ENCODE results near the gene HCFC1R1. TPM values are rescaled to one million over a fixed set of nuclear protein-coding genes. Genes with fewer than 3 reads are reported as not detected.

The HCFC1R1 gene
- polyA plus RNA-seq, 1 donor from 2014 or later: 26.2 TPM

DNA sequence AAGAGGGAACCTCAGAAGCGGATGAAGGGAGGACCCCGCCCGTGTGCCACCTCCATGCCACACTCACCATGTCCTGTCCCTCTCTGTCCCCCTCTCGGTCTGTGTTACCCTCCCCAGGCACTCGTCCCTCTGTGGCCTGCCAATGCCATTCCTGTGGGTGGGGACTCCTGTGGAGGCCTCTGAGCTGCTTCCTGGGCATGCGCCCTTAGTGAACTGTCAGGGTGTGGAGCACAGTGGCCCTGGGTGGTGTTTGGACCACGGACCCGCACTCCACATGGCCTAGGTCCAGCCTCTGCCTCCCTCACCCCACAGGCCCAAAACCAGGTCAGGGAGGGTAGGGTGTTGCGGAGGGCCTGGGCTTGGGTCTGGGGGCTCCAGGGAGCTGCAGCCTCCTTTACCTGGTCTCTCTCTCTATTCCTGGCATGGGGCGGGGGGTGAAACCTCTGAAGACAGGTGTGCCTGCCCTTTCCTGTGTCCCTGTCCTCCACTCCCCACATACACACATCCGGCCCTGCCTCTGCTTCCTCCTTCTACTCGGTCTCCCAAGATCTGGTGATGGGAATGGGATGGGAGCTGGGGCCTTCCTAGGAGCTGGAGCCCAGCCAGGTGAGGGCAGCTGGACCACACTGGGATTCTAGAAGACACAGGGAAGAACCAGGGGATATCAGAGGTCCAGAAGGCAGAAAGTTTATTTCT is 32.0 kb downstream of the HCFC1R1 start:
- Mint-ChIP-seq H3K4me1 (no peaks in the 10 kb centered on the region), H3K27me3 (no peaks in the 10 kb centered on the region), H3K27ac (no peak overlapping the region), H3K9me3 (no peaks in the 10 kb centered on the region), H3K4me3 (no peak overlapping the region), H3K36me3 (no peaks in the 10 kb centered on the region)

DNA sequence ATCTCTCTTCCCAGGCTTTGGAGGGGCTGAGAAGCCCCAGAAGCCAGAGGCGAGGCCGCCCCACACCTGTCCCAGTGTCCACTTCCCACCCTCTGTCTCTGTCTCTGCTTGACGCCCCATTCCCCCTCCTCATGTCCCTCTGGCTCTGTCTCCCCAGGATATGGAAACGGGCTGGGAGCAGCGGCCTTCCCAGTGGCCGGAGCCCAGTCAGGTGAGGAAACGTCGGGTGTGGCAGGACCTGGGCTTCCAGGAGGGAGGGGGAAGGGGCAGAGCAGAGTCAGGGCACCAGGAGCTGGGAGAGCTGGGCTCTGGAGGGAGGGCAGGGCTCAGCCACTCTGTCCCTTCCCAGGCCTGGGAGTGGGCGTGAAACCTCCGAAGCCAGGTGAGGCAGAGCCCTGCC is 32.9 kb downstream of the HCFC1R1 start:
- H3K9me3 Mint-ChIP-seq: no peaks in the 10 kb centered on the region
- H3K27me3 Mint-ChIP-seq: no peaks in the 10 kb centered on the region
- H3K36me3 Mint-ChIP-seq: no peaks in the 10 kb centered on the region
- no peak overlapping the region for H3K4me3 Mint-ChIP-seq
- no peak overlapping the region for H3K27ac Mint-ChIP-seq
- no peaks in the 10 kb centered on the region for H3K4me1 Mint-ChIP-seq

DNA sequence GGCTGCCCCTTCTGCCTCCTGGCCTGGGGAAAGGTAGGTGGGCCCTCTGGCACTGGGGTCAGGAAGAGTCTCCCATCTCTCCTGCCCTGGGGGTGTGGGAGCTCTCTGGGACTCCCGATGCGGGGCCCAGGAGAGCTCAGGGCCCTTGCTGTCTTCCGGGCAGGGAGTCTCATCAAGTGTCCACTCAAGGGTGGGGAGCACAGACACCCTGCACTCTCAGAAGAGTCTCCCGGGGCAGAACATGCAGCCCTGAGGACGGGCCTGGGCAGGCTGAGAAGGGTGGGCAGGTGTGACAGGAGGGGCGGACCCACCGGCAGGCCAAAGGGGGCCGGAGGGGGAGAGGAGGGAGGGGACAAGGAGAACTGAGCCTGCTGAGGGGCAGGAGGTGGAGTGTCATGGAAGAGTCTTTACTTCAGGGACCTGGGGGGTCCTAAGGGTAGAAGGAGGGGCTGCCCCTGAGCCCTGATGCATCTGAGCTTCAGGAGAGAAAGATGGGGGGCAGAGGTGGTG is 35.1 kb downstream of the HCFC1R1 start:
- Mint-ChIP-seq H3K27ac (no peak overlapping the region), H3K4me3 (no peak overlapping the region), H3K9me3 (no peaks in the 10 kb centered on the region), H3K27me3 (no peaks in the 10 kb centered on the region), H3K4me1 (peaks cover 0 to 4% (median 2%) of the 10 kb centered on the region in 3 donors), H3K36me3 (no peaks in the 10 kb centered on the region)

DNA sequence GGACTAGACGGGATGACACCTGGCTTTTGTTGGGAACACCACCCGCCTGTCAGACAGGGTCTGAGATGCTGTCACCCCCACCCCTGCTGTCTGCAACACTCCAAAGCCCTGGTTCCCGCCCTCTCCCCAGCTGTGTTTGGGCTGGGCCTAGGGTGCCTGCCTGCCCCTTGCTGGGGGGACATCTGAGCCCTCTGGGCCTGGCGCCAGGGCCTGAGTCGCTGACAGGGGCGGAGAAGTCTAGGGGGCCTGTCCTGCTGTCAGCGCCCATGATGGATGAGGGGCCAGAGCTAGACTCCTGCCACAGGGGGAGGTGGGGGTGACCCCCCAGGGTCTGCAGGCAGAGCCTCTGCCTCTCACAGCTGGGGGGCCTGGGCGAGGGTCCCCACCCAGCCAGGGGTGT is 35.9 kb downstream of the HCFC1R1 start:
- Mint-ChIP-seq H3K4me3 (no peak overlapping the region), H3K27me3 (no peaks in the 10 kb centered on the region), H3K27ac (no peak overlapping the region), H3K4me1 (peaks cover 0 to 7% (median 4%) of the 10 kb centered on the region in 3 donors), H3K36me3 (no peaks in the 10 kb centered on the region), H3K9me3 (no peaks in the 10 kb centered on the region)

- Mint-ChIP-seq H3K4me3 (no peak overlapping the region), H3K27ac (no peak overlapping the region), H3K27me3 (no peaks in the 10 kb centered on the region), H3K36me3 (no peaks in the 10 kb centered on the region), H3K9me3 (no peaks in the 10 kb centered on the region), H3K4me1 (peaks cover 0 to 7% (median 7%) of the 10 kb centered on the region in 3 donors)
These were observed 36.5 kb downstream of the HCFC1R1 start for GRCh38 chr16:2987286-2987685.

DNA sequence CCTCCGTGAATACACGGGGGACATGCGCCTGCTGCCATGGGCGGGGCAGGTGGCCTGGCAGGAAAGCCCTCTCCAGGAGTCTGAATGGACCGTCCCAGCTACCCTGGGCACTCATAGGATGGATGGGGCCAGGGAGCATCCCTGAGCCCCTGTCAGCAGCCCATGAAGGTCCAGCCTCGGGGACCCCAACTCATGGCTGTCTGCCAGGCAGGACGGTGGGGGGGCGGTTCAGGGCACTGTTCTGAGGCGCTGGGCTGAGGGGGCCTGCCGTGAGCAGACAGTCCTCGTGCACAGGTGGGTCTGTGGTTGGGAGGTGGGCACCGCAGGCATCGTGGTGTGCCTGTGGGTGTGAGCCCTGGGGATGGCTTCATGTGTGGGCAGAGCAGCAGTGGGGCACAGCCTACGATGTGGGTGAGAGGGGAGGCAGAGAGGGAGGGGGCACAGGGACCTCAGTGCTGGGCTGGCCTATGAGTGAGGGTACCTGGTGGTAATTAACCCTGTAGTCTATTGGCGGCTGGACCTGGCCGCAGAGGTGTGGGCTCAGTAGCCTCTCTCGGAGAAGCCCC is 37.0 kb downstream of the HCFC1R1 start:
- Mint-ChIP-seq H3K27me3 (no peaks in the 10 kb centered on the region), H3K27ac (peak overlapping the region in 1 of 3 donors; percentile 18), H3K9me3 (no peaks in the 10 kb centered on the region)

DNA sequence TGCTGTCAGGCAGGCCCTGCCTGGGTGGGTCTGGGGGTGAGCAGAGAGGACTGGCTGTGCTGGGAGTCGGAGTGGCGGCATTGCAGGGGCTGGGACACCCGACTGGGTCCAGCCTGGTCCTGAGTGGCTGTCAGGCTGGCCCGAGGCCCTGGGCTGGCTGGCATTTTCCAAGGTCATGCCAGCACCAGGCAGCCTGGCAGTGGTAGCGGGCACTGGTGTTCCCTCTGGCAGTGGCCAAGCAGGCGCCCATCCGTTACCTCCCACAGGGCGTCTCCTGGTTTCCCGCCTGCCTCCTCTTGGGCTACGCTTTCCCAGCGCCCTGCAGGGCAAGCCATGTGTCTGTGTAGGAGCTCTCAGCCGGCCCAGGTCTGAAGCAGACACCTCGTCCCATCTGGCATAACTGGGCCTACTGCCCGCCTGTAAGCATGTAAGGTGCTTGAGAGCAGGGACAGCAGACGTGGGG is 37.8 kb downstream of the HCFC1R1 start:
- no peak overlapping the region for H3K4me3 Mint-ChIP-seq
- H3K4me1 Mint-ChIP-seq: peaks cover 0 to 13% (median 8%) of the 10 kb centered on the region in 3 donors
- no peaks in the 10 kb centered on the region for H3K36me3 Mint-ChIP-seq
- H3K9me3 Mint-ChIP-seq: no peaks in the 10 kb centered on the region
- H3K27me3 Mint-ChIP-seq: no peaks in the 10 kb centered on the region
- H3K27ac Mint-ChIP-seq: no peak overlapping the region

More for the DNA sequence above, 37.0 kb downstream of the HCFC1R1 start:
- Mint-ChIP-seq H3K4me3 (no peak overlapping the region), H3K4me1 (peaks cover 0 to 8% (median 7%) of the 10 kb centered on the region in 3 donors), H3K36me3 (no peaks in the 10 kb centered on the region)

DNA sequence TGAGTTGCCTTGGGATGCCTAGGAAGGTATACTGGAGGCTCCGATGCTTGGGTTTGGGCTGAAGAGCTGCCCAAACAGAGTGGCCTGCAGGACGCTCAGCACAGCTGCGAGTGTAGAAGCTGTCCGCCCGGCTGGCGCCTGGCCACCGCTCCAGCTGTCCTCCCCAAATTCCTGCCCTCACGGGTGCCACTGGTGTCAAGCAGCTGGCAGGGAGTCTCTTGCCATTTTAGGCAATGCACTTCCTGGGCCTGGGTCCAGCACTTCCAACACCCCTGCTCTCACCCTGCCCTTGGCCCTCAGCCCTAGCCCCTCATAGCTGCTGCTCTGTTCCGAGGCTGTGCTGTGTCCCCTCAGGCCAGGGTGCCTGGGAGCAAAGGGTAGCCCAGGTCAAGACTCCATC is 38.3 kb downstream of the HCFC1R1 start:
- H3K4me1 Mint-ChIP-seq: peaks cover 0 to 16% (median 8%) of the 10 kb centered on the region in 3 donors
- no peak overlapping the region for H3K4me3 Mint-ChIP-seq
- no peaks in the 10 kb centered on the region for H3K36me3 Mint-ChIP-seq
- no peaks in the 10 kb centered on the region for H3K27me3 Mint-ChIP-seq
- no peak overlapping the region for H3K27ac Mint-ChIP-seq
- no peaks in the 10 kb centered on the region for H3K9me3 Mint-ChIP-seq

GRCh38 chr16:2983706-2984136 is 40.0 kb downstream of the HCFC1R1 start:
- no peaks in the 10 kb centered on the region for H3K27me3 Mint-ChIP-seq
- no peaks in the 10 kb centered on the region for H3K9me3 Mint-ChIP-seq
- peaks cover 0 to 17% (median 8%) of the 10 kb centered on the region in 3 donors for H3K4me1 Mint-ChIP-seq
- no peak overlapping the region for H3K27ac Mint-ChIP-seq
- peak overlapping the region; percentile 34 to 82 (median 54) for H3K4me3 Mint-ChIP-seq
- H3K36me3 Mint-ChIP-seq: no peaks in the 10 kb centered on the region

- H3K27me3 Mint-ChIP-seq: no peaks in the 10 kb centered on the region
- H3K27ac Mint-ChIP-seq: peak overlapping the region in 1 of 3 donors; percentile 13
- H3K36me3 Mint-ChIP-seq: no peaks in the 10 kb centered on the region
These were observed 41.3 kb downstream of the HCFC1R1 start for GRCh38 chr16:2982402-2982801.

DNA sequence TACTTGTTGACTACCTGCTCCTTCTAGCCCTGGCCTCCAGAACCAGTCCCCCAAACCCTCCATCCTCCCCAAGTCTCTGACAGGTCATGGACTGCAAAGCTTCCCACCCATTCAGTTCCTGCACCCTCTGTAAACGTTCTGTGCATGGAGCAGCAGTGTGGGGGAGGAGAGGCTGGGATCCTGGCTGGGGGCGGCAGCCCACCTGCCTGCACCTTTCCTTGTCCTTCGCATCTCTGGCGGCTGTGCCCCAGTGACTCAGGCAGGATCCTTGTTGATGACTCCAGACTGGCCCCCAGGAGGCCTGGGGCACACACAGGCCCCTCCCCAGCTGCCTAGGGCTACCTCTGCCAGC is 41.9 kb downstream of the HCFC1R1 start:
- Mint-ChIP-seq H3K4me3 (peak overlapping the region; percentile 51 to 89 (median 69)), H3K36me3 (no peaks in the 10 kb centered on the region), H3K27ac (peak overlapping the region in 2 of 3 donors; percentile 62 to 88), H3K9me3 (no peaks in the 10 kb centered on the region), H3K27me3 (no peaks in the 10 kb centered on the region), H3K4me1 (peaks cover 0 to 17% (median 8%) of the 10 kb centered on the region in 3 donors)

More at GRCh38 chr16:2982402-2982801, 41.3 kb downstream of the HCFC1R1 start:
- H3K9me3 Mint-ChIP-seq: no peaks in the 10 kb centered on the region
- H3K4me3 Mint-ChIP-seq: peak overlapping the region in 3 of 4 donors; percentile 51 to 66 (median 63)
- H3K4me1 Mint-ChIP-seq: peaks cover 0 to 17% (median 8%) of the 10 kb centered on the region in 3 donors

- peak overlapping the region; percentile 62 to 88 (median 80) for H3K27ac Mint-ChIP-seq
- no peaks in the 10 kb centered on the region for H3K36me3 Mint-ChIP-seq
- peak overlapping the region; percentile 66 to 92 (median 86) for H3K4me3 Mint-ChIP-seq
- no peaks in the 10 kb centered on the region for H3K27me3 Mint-ChIP-seq
- peaks cover 0 to 17% (median 8%) of the 10 kb centered on the region in 3 donors for H3K4me1 Mint-ChIP-seq
- H3K9me3 Mint-ChIP-seq: no peaks in the 10 kb centered on the region
These were observed 42.4 kb downstream of the HCFC1R1 start for GRCh38 chr16:2981177-2981898.

DNA sequence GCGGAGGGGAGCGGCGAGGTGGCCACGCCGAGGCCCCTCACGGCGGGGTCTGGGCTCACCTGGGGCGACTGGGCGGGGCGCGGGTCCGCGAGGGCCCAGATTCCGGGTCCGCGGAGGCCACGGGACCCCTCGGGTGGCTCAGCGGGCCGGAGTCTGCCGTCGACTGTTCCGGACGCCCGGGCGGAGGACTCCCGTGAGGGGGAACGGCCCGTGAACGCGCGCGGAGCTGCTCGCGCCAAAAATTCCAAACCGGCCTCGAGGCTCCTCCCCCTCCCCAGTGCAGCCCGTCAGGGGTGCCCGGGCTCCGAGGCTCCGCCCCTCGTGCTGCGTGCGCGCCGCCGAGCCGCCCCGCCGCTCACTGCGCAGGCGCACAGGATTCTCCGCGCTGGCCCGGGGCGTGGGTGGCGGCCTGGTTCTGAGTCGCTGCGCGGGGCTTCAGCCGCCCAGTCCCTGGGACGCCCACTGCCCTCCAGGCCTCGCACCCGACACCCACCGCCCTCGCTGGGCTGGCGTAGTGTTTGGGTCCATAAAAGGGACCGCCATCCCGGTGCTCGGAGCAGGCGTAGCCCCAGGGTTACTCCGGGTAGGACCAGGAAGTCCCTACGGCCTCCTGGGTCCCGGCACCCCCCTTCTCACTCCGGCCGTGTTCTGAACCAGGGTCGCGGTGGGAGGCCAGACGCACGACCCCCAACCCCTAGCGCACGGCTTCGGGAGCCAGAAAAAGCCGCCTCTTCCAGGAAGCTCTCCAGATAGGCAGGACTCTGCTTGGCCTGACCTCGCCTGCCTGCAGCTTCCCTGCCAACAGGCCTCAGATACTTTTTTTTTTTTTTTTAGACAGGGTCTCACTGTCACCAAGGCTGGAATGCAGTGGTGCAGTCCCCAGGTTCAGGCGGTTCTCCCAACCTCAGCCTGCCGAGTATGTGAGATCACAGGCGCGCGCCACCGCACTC is 43.2 kb downstream of the HCFC1R1 start, which contains the start of gene PKMYT1:
TSS of gene PKMYT1 (minus strand) at position 220 of the 950 bp plus-strand sequence. CDS start 789 bp downstream, outside the sequence.
- Mint-ChIP-seq H3K36me3 (no peaks in the 10 kb centered on the region), H3K9me3 (no peaks in the 10 kb centered on the region), H3K27ac (peak within 1 kb of the TSS in 2 of 3 donors; percentile 76 to 80), H3K4me1 (peaks cover 0 to 17% (median 8%) of the 10 kb centered on the region in 3 donors), H3K4me3 (peak within 1 kb of the TSS; percentile 66 to 92 (median 86)), H3K27me3 (no peaks in the 10 kb centered on the region)

GRCh38 chr16:2979669-2980226 is 44.0 kb downstream of the HCFC1R1 start:
- no peak overlapping the region for H3K27ac Mint-ChIP-seq

More at GRCh38 chr16:2979669-2980226, 44.0 kb downstream of the HCFC1R1 start:
- Mint-ChIP-seq H3K36me3 (no peaks in the 10 kb centered on the region), H3K4me3 (peak overlapping the region; percentile 17 to 90 (median 75)), H3K9me3 (no peaks in the 10 kb centered on the region), H3K4me1 (peaks cover 0 to 17% (median 8%) of the 10 kb centered on the region in 3 donors), H3K27me3 (no peaks in the 10 kb centered on the region)
